NCI-H748 (cell line): ENCODE results near the gene MST1R.
"Not testable (repeated sequence)": the region's sequence is repeated elsewhere in the genome, so short reads cannot be mapped to it uniquely, and the experiment has no call there.

ENCODE experiments used
- DNase-seq: peaks from one replicate; lab custom pipeline; 2025; ENCODE audit not compliant: unreplicated experiment; lab: John Stamatoyannopoulos, UW

MST1R gene

DNA sequence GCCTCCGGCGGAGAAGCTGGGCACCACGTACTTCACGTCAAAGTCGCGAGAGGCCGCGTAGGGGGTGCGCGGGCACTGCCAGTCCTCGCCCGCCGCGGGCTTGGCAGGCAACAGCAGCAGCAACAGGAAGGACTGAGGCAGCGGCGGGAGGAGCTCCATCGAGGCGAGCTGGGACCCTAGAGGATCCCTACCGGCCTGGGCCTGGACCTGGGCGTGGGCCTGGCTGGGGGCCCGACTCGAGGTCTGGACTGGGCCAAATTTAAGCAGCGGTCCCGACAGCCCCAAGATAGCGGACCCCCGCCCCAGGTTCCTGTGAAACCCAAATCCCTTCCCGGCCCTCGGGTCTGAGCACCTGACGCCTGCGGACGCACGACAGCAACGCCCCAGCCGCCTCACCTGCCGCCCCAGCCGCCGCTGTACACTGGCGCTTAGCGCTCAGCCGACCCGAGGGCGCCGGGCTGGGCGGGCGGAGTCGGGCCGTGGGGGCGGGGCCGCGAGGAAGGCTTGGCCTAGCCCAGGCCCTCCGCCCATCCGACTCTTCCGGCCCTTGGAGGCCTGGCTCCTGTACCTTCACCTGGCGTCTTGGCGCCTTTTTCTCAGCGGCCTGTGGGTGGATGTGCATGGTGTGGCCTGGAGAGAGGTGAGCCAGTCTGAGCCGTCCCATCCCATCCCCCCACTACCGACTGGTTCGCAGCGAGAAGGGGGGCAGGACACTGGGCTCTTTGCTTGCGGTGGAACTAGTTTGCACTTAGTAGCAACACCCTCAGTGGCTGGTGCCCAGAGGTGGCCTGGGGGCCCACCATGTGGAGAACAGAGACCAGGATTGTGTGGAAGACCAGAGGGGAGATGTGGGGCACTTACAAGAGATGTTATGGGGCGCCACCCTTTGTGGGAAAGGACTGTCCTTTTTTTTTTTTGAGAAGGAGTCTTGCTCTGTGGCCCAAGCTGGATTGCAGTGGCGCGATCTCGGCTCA is at the start of gene MST1R:
Gene MST1R (minus strand): TSS at position 423 of the 974 bp plus-strand sequence. CDS start 264 bp downstream, at position 159.
- peak; percentile 77 for DNase-seq

DNA sequence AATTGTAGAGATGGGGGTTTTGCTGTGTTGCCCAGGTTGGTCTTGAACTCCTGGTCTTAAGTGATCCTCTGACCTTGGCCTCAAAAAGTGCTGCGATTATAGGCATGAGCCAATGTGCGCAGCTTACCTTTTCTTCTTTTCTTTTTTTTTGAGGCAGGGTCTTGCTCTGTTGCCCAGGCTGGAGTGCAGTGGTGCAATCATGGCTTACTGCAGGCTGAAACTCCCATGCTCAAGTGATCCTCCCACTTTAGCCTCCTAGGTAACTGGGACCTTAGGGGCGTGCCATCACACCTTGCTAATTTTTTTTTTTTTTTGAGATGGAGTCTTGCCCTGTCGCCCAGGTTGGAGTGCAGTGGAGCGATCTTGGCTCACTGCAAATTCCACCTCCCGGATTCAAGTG is 49.3 kb upstream of the MST1R start:
- DNase-seq = no peak

DNA sequence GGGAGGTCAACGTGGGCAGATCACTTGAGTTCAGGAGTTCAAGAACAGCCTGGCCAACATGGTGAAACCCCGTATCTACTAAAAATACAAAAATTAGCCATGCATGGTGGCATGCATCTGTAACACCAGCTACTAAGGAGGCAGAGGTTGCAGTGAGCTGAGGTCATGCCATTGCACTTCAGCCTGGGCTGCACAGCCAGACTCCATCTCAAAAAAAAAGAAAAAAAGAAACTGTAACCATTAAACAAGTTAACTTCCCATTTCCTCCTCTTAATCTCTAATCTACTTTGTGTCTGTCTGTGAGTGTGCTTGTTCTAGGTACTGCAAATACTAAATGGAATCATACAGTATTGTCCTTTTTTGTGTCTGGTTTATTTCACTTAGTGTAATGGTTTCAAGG is 39.0 kb upstream of the MST1R start:
- no peak for DNase-seq

DNA sequence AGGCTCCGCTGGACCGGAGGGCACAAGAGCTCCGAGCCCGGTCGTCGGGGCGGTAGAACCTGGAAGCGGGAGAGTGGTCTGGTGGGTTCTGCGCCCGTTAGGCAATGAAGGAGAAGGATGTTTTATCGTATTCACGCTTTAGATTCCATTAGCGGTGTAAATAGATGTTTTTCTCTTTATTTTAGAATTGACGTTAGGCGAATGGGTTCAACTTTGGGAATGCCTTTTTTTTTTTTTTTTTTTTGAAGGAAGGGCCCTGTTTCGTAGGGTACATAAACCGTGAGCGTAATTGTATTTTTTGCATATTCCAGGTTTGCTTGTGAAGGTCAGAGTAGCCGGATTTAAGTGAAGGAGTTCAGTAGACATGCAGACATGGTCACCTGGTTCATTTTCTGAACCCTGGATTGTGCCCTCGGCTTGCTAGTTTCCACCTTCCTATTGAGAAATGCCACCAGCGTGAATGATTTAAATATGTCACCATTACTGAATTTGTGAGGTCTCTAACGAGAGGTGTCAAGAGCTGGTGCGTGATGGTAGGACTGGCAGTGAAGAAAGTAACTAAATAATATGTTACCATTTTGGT is 37.1 kb upstream of the MST1R start:
- no peak for DNase-seq

DNA sequence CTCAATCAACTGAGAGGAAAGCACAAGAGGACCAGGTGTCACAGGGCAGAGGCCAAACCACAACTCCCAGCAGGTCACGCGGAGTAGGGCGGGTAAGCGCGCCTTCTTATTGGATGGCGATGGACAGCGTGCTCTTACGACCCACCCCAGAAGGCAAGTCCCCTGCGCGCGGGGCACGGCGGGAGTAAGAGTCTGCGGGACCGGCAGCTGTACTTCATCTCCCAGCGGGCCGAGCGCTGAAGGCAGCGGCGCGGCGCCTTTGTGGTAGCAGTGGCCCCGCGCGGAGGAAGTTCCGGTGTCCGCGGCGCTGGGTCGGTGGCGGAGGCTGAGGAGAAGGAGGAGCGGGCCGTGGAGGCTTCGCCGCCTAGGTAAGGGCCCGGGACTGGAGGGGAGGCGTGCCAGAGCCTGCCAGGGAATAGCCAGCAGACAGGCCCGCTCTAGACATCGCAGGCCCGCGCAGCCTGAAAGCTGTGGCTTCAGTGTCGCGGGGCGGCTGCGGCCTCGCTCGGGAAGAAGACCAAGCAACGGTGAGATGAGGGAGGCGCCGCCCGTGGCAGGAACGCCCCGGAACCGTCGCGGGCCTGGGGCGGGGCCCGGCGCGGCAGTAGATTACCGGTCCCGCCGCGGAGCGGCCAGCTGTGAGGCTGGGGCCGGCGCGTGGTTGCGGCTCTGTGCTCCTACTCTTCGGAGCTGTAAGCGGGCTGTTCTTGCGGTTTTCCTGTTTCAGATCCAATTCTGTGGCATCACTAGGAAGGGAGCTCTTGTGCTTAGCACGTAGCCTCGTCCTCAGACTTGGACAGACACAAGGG is 36.4 kb upstream of the MST1R start, which contains the start of gene RBM6:
Gene RBM6 (plus strand): TSS at position 293 of the 809 bp plus-strand sequence. CDS start 22,492 bp downstream, outside the sequence.
- DNase-seq = peak; percentile 96

DNA sequence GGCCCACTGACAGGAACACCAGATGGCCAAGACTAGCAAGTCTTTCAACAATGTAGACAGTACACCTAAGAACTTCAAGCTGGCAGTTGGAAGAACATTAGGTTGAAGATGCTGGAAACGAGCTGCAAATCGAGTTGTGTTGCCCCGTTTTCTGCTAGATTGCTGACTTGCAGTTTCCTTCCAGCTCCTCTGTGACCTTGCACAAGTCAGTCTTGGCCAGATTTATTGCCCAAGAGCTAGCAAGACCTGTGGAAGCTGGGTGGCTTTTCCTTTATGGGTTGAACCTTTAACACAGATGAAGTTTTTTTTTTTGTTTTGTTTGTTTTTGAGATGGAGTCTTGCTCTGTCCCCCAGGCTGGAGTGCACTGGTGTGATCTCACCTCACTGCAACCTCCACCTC is 33.4 kb upstream of the MST1R start:
- no peak for DNase-seq

DNA sequence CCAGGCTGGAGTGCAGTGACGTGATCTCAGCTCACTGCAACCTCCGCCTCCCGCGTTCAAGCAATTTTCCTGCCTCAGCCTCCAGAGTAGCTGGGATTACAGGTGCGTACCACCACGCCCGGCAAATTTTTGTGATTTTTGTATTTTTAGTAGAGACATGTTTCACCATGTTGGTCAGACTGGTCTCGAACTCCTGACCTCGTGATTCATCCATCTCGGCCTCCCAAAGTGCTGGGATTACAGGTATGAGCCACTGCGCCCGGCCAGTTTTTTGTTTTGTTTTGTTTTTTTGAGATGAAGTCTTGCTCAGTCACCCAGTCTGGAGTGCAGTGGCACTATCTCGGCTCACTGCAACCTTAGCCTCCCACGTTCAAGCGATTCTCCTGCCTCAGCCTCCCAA is 28.6 kb upstream of the MST1R start:
- DNase-seq = not testable (repeated sequence)

DNA sequence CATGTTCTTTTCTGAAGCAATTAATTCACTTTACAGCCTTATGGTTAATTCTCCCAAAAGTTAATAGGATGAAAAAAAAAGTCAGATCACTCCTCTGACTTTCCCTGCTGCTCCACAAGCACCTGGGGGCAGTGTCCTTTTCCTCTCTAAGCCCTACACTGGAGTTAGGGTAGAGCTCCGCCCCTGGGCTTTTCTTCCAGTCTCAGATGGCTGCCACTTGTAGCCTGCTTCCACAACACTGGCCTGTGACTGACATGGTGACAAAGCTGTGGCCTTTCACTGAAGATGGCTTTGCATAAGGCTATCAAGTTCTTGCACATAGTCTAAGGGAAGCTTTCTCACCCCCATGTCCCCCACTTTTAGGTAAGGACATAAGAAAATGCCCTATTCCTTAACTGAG is 27.2 kb upstream of the MST1R start:
- peak; percentile 13 for DNase-seq

DNA sequence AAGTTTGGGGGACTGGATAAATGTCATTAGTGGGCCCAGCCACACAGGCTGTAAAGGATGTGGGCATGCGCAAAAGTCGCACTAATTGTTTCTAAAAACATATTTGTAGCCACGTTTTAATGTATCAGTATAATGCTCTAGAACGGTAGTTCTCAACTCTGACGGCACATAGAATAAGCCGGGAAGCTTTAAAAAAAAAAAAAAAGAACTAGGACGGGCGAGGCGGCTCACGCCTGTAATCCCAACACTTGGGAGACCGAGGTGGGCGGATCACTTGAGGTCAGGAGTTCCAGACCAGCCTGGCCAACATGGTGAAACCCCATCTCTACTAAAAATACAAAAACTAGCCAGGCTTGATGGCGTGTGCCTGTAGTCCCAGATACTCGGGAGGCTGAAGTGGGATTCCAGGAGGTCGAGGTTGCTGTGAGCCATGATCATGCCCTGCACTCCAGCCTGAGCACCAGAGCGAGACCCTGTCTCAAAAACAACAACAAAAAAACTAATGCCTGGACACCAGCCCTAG is 26.6 kb upstream of the MST1R start:
- DNase-seq = no peak

DNA sequence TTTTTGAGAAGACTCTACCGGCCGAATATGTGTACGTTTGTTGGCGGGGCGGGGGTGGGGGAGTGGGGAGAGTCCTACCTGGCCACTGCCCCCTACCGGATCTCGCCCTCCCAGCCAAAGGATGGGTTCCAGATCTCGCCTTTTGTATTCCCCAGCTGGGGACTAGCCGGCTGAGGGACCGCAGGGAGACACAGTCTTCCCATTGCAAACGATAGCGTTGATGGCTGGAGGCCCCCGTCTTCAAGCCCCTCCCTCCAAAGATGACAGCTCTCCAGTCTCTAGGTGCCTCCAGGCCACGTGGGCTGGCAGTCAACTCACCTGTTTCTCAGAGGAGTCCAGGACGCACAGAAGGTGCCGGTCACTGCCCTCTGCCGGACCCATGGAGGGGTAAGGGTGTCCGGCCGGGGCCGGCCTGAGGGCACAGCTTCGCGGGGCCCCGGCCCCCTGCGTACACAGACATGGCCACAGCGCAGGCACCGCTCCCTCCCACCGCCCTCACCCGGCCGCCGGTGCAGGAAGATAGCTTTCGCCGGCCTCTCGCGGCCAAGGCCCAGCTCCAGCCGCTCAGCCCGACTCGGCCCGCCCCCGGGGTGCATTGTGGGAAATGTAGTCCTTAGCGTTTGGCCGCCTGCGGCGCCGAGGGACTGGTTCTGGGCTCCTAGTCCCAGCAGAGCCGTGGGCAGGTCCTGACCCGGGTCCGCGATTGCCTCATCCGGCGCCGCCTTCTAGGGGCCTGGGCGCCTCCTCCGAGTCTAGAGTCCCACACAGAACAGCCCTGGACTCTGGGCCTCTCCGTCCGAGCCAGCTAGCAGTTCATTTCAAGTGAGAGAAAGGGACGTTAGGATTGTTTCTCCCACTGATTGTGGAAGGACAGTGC is 25.9 kb upstream of the MST1R start, which contains the start of gene MON1A:
Gene MON1A (minus strand): TSS at position 521 of the 877 bp plus-strand sequence. CDS start 16,465 bp downstream, outside the sequence.
- peak; percentile 79 for DNase-seq

DNA sequence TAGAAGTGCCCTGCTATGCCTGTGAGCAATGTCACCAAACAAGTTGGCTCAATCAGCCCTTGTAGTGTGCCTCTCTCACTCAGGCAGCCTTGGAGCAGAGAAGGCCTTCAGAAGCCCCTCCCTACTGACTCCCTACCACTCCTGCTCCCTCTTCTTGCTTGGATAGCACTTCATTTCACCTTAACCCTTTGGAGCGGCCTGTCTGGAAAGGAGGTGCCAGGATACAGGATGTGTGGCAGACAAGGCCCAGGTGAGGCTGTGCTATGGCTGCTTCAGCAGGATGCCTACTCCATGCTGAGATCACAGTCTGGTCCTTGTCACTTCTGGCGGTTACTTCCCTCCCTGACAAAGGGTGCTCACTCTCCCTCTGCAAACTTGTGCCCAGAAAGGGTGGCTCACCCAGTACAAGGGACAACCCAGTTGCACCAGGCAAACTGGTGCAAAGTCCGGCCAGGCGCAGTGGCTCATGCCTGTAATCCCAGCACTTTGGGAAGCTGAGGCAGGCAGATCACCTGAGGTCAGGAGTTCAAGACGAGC is 24.9 kb upstream of the MST1R start:
- DNase-seq = no peak

DNA sequence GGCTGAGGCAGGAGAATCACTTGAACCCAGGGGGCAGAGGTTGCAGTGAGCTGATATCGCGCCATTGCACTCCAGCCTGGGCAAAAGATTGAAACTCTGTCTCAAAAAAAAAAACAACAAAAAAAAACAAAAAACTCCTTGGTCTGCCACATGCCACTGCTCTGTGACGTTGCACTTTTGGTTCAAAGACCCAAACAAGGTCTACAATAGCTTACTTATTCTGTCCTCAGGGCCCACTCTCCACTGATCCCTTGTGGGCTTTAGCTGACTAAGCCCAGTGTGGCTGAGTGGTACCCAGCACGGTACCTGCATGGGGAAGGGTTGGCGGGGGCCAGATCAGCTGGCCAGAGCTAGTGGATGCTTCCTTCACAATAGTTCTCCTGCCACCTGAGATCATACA is 24.1 kb upstream of the MST1R start:
- DNase-seq = no peak

DNA sequence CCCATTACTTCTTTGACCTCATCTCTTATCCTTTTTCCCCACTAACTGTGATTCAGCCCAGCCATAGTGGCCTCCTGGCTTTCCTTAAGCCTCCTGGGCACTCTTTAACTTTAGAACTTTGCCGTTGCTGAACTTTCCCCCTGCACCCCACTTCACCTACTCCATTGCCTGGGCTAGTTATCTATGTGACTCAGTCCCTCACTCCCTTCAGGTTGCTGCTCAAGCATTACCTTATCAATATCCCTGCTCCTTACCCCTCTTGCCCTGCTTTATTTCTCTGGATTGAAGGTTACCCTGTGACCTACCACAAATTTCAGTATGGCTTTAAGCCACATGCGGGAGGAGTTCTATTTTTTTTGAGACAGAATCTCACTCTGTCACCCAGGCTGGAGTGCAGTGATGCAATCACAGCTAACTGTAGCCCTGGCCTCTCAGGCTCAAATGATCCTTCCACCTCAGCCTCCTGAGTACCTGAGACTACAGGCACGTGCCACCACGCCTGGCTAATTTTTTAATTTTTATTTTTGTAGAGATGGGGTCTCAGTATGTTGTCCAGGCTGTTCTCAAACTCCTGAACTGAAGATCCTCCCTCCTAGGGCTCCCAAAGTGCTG is 22.6 kb upstream of the MST1R start:
- DNase-seq = no peak

DNA sequence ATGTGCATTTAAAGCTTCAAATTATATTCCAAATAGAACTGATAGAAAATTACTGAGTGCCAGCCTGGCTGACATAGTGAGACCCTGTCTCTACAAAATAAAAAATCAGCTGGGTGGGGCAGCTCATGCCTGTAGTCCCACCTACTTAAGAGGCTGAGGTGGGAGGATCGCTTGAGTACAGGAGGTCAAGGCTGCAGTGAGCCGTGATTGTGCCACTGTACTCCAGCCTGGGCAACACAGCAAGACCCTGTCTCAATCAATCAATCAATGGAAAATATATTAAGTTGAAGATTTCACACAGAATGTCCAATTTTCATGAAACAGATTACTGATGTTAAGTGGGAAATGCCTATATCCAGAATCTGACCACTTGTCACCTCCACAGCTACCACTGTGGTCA is 21.8 kb upstream of the MST1R start:
- DNase-seq = no peak

DNA sequence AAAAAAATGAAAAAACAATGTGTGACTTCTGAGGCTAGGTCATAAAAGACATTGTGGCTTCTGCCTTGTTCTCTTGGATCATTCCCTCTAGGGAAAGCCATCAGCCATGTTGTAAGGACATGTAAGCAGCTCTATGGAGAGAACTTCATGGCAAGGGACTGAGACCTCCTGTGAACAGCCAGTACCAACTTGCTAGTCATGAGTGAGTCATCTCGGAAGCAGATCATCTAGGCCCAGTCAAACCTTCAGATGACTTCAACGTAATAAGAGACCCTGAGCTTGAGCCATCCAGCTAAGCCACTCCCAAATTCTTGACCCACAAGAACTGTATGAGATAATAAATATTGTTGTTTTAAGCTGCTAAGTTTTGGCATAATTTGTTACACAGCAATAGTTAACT is 21.0 kb upstream of the MST1R start:
- DNase-seq = no peak

DNA sequence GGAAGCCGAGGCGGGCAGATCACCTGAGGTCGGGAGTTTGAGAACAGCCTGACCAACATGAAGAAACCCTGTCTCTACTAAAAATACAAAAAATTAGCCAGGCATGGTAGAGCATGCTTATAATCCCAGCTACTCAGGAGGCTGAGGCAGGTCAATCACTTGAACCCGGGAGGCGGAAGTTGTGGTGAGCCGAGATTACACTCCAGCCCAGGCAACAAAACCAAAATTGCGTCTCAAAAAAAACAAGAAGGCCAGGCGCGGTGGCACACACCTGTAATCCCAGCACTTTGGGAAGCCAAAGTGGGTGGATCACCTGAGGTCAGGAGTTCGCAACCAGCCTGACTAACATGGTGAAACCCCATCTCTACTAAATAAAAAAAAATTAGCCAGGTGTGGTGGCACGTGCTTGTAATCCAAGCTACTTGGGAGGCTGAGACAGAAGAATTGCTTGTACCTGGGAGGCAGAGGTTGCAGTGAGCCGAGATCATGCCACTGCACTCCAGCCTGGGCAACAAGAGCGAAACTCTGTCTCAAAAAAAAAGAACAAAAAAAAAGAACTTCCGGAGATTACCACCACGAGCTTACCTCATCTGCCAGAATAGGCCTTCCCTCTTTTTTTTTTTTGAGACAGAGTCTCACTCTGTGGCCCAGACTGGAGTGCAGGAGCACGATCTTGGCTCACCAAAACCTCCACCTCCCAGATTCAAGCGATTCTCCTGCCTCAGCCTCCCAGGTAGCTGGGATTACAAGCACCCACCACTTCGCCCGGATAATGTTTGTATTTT is 14.3 kb upstream of the MST1R start:
- not testable (repeated sequence) for DNase-seq

DNA sequence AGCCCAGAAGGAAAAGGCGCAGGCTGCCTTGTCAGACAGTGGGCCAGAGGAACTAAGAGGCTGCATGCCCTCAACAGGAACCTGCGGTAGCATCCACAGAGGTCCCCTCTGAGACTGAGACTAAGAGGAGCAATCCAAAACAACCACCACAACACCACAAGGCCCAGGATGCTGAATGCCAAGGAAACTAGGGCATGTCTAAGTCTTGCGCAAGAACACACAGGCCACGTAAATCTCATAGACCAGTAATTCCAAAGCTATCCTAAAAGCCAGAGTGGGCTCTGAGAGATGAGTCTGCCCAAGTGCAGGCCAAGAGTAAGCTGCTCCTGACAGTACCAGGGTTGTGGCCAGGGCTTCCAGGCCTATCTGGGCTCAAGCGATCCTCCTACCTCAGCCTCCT is 13.0 kb upstream of the MST1R start:
- DNase-seq = no peak

DNA sequence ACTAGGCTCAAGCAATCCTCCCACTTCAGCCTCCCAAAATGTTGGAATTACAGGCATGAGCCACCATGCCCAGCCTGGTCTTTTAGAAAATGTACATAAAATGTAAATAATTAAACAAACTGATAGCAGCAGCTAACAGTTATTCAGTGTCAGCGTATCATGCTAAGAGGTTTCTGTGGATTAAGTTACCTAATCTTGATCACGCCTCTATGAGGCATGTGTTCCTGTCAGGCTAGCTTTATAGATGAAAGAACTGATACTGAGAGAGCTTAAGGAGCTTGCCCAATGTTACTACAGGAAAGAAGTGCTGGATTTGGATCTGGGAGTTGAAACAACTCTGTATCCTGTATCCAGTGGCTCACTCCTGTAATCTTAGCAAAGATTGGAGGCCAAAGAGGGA is 11.2 kb upstream of the MST1R start:
- no peak for DNase-seq

DNA sequence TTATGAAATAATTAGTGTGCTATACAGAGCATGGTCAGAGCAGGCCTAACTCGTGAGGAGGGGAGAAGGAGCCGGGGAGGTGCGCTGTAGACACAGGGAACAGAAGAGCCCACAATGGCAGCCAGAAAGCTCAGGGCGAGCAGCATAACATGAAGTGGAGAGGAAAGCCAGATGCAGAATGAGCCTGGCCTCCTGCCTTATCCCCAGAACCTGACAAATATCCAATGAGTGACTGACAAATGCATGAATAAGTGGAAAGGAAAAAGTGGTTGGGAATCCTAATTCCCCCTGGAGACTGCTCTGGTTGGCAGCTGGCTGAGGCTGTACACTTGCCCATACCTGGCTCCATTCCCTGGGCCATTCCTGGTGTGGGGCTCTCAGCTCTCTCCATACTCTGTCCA is 9.2 kb upstream of the MST1R start:
- DNase-seq = no peak
